Large intestine (tissue), 3 donors: ENCODE measurements around the gene TMEM156. TPM values are rescaled to one million over a fixed set of nuclear protein-coding genes. Genes with fewer than 3 reads are reported as not detected.
"Not testable (repeated sequence)": the region's sequence is repeated elsewhere in the genome, so short reads cannot be mapped to it uniquely, and the experiment has no call there.

Experiments
- DNase-seq, 2 donors: peaks; one replicate each; pipeline versions ENCODE4 v3.0.0 to v3.0.0-alpha.2; 2013
- H3K27ac ChIP-seq: one replicate; pipeline ENCODE4 v1.5.1; 2013; ENCODE audit warnings: low read length
- H3K27me3 ChIP-seq: 2 replicates; pipeline ENCODE4 v1.6.1; 2013; ENCODE audit warnings: low read length; ENCODE audit not compliant: control insufficient read depth, insufficient read depth
- H3K36me3 ChIP-seq: 2 replicates; pipeline ENCODE4 v1.6.1; 2013; ENCODE audit warnings: low read length; ENCODE audit not compliant: control insufficient read depth, insufficient read depth
- H3K4me1 ChIP-seq: one replicate; pipeline ENCODE4 v1.6.1; 2013; ENCODE audit warnings: low read length; ENCODE audit not compliant: control insufficient read depth, insufficient read depth
- H3K4me3 ChIP-seq: one replicate; pipeline ENCODE4 v1.5.1; 2013; ENCODE audit warnings: low read length
- H3K9me3 ChIP-seq: one replicate; pipeline ENCODE4 v1.6.1; 2013; ENCODE audit warnings: mild to moderate bottlenecking, low read depth, low read length, moderate library complexity; ENCODE audit not compliant: control insufficient read depth
- WGBS: methylation state at CpG from one replicate; pipeline ENCODE4 v1.1.5; 2013; ENCODE audit warnings: low lambda C conversion rate; ENCODE audit not compliant: insufficient coverage; 5-methylcytosine and 5-hydroxymethylcytosine counted together
- polyA plus RNA-seq: library from polyadenylated mRNA; unstranded; fragments of 120-200 nt; gene quantifications from one replicate; pipeline ENCODE4 v1.2.1, GENCODE V29; 2013

Gene TMEM156
- polyA plus RNA-seq, 1 donor, result 1.7 TPM

DNA sequence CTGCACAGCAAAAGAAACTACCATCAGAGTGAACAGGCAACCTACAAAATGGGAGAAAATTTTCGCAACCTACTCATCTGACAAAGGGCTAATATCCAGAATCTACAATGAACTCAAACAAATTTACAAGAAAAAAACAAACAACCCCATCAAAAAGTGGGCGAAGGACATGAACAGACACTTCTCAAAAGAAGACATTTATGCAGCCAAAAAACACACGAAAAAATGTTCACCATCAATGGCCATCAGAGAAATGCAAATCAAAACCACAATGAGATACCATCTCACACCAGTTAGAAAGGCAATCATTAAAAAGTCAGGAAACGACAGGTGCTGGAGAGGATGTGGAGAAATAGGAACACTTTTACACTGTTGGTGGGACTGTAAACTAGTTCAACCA, 30.2 kb downstream of the TMEM156 start:
- H3K4me3 ChIP-seq, H3K36me3 ChIP-seq, H3K27me3 ChIP-seq, H3K9me3 ChIP-seq, H3K27ac ChIP-seq, DNase-seq, H3K4me1 ChIP-seq: not testable (repeated sequence)
- no CpG with 5 or more reads among the region's 4 CpGs for WGBS

DNA sequence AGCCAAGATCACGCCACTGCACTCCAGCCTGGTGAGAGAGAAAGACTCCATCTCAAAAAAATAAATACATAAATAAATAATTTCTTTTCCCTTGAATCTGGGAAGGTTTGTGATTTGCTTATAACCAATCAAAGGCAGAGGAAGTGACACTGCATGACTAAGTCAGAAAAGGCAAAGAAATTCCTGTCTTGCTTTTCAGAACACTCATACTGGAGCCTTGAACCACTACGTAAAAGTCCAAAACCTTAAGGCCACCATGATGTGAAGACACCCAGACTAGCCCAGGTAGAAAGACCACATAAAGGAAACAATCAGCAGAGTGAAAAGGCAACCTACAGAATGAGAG, 36.6 kb downstream of the TMEM156 start:
- H3K4me1 ChIP-seq, result no peaks in the 10 kb centered on the region
- no peaks in the 10 kb centered on the region for H3K36me3 ChIP-seq
- 100% methylated on average over 2 of the region's 2 CpGs for WGBS
- no peaks in the 10 kb centered on the region for H3K9me3 ChIP-seq
- H3K27ac ChIP-seq, result no peak overlapping the region
- no peak overlapping the region for H3K4me3 ChIP-seq
- no peaks in the 10 kb centered on the region for H3K27me3 ChIP-seq
- no peak for DNase-seq

DNA sequence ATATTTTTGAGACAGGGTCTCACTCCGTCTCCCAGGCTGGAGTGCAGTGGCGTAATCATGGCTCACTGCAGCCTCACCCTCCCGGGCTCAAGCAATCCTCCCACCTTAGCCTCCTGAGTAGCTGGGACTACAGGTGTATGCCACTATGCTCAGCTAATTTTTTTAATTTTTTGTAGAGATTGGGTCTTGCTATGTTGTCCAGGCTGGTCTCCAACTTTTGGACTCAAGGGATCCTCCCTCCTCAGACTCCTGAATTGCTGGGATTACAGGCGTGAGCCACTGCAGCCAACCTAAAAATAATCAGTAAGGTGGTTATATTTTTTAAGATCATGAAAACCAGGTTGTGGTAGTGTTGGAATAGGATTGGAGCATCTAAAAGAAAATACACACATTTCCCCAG, 38.1 kb downstream of the TMEM156 start:
- no peak overlapping the region for H3K27ac ChIP-seq
- no peak overlapping the region for H3K4me3 ChIP-seq
- no peaks in the 10 kb centered on the region for H3K4me1 ChIP-seq
- H3K9me3 ChIP-seq, result no peaks in the 10 kb centered on the region
- H3K36me3 ChIP-seq, result no peaks in the 10 kb centered on the region
- DNase-seq, result no peak
- H3K27me3 ChIP-seq, result no peaks in the 10 kb centered on the region
- WGBS, result no CpG with 5 or more reads among the region's 4 CpGs

DNA sequence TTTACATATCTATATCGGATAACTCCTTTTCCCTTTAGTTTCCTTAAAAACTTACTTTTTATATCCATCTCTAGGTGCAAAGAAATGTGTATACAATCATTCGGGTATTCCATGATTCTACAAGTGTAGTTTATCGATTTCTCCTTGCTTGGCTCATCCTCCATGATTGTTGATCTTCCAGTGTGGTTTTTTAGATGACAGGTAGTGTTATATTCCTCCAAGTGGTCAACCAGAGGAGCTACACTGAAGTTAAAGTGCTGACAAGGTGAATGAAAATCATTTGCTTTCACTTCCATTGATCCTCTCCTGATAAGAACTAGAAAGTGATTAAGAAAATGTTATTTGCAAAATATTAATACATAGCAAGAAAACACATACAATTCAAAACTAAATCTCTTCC, 38.5 kb downstream of the TMEM156 start:
- Histone ChIP-seq H3K4me3 (no peak overlapping the region), H3K27ac (no peak overlapping the region), H3K27me3 (no peaks in the 10 kb centered on the region), H3K36me3 (no peaks in the 10 kb centered on the region), H3K4me1 (no peaks in the 10 kb centered on the region), H3K9me3 (no peaks in the 10 kb centered on the region)
- no peak for DNase-seq
- 100% methylated on average over 2 of the region's 3 CpGs for WGBS

DNA sequence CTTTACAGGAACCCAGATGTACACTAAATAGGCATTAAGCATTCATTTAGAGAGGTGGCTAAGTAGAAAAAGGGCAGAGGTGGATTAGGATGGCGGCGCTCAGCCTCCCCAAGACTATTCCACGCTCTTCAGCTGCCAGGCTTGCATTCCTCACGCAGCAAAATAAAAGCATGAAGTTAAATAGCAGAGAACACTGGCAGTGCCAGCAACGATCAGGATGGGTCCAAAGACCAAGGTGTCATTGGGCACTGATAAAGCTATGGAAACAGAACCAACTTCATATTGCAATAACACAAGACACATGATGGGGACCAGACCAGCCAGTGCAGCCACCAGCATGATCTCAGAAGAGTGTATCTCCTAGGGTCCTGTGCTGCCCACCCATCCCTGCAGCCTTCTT, 42.0 kb downstream of the TMEM156 start:
- Histone ChIP-seq H3K9me3 (no peaks in the 10 kb centered on the region), H3K4me3 (no peak overlapping the region), H3K27ac (no peak overlapping the region), H3K36me3 (no peaks in the 10 kb centered on the region), H3K27me3 (peaks cover 2% of the 10 kb centered on the region), H3K4me1 (no peaks in the 10 kb centered on the region)
- WGBS, result no CpG with 5 or more reads among the region's 5 CpGs
- DNase-seq, result no peak

DNA sequence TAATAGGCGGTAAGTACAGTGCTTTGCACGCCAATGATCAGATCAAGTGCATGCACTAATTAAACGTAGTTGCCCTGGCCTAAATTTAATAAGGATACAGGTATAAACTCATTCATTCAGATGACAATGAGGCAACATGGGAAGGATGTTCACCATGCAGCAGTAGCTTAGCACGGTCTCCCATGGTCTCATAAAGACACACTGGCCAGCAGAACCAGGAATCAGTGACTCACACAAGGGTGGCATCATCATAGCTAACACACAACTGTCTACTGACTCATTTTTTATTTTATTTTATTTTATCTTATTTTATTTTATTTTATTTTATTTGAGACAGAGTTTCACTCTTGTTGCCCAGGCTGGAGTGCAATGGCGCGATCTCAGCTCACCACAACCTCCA, 42.7 kb downstream of the TMEM156 start:
- Histone ChIP-seq H3K27me3 (peaks cover 2% of the 10 kb centered on the region), H3K9me3 (no peaks in the 10 kb centered on the region), H3K36me3 (no peaks in the 10 kb centered on the region), H3K27ac (no peak overlapping the region), H3K4me3 (no peak overlapping the region), H3K4me1 (no peaks in the 10 kb centered on the region)
- DNase-seq, result no peak
- 96% methylated on average over 4 of the region's 6 CpGs for WGBS

DNA sequence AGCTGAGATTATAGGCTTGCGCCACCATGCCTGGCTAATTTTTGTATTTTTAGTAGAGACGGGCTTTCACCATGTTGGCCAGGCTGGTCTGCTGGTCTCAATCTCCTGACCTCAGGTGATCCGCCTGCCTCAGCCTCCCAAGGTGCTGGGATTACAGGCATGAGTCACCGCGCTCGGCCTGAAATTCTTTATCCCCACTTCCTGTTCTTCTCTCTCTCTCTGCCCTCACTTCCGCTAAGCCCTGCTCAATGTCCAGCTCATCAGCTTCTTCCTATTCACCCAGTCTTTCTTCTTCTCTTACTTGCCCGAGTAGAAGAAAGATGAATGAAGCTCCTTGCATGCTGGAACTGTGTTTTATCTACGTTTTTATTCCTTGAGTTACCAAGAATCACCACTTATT, 43.9 kb downstream of the TMEM156 start:
- not testable (repeated sequence) for H3K9me3 ChIP-seq, H3K27me3 ChIP-seq, H3K36me3 ChIP-seq, H3K27ac ChIP-seq, H3K4me1 ChIP-seq, DNase-seq, H3K4me3 ChIP-seq
- 86% methylated on average over 1 of the region's 9 CpGs for WGBS

DNA sequence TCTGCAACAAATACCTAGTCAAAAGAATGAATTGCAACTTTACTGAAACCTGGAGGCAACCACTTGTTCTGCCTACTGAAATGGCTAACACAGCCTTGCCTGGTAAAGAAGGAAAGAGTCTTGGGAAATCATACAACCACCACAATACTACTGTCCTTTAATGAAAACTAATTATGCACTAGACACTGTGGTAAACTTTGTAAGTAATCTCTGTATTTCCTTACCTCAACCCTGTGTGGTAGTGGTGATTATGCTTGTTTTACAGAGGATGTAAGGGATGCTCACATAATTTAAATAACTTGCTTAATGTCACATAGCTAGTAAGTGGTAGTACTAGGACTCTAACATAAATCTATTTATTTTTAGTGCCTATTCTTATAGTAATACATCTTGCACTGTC, 44.7 kb downstream of the TMEM156 start:
- no peak for DNase-seq
- Histone ChIP-seq H3K4me1 (no peaks in the 10 kb centered on the region), H3K27me3 (peaks cover 2% of the 10 kb centered on the region), H3K9me3 (no peaks in the 10 kb centered on the region), H3K4me3 (no peak overlapping the region), H3K36me3 (no peaks in the 10 kb centered on the region), H3K27ac (no peak overlapping the region)

DNA sequence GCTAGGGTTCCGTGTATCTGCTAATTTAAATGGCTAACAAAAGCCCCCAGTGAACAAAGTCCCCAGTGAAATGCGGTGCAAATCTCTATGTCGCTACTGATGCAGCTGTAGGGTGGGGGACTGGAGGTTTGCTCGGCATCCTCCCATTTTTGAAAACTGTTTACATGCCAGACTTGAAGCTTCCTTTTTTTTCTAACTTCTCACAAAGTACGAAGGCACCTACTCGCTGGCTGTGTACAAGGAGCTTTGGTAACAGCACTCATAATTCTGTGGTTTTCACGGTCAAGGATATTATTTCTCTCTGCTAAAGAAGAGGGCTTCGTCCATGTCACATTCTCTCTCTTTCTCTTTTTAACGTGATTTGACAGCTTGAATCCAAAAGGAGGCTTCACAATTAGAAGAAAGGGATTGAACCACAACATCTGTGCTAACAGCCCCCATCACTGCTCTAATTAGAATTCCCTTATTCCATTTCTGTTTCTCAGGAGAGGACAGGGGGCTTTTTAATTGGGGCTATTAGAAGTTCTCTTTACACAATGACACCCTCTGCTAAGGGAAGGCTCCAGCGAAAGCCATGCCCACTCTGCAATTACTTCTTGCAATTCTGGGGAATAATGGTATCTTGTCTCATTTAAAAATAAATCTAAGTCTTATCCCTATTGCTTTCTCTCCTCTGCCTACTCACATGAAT, 46.7 kb downstream of the TMEM156 start:
- WGBS, result 94% methylated on average over 3 of the region's 10 CpGs
- no peak for DNase-seq
- Histone ChIP-seq H3K9me3 (no peaks in the 10 kb centered on the region), H3K27ac (no peak overlapping the region), H3K36me3 (no peaks in the 10 kb centered on the region), H3K4me3 (no peak overlapping the region), H3K4me1 (no peaks in the 10 kb centered on the region), H3K27me3 (peaks cover 2% of the 10 kb centered on the region)

DNA sequence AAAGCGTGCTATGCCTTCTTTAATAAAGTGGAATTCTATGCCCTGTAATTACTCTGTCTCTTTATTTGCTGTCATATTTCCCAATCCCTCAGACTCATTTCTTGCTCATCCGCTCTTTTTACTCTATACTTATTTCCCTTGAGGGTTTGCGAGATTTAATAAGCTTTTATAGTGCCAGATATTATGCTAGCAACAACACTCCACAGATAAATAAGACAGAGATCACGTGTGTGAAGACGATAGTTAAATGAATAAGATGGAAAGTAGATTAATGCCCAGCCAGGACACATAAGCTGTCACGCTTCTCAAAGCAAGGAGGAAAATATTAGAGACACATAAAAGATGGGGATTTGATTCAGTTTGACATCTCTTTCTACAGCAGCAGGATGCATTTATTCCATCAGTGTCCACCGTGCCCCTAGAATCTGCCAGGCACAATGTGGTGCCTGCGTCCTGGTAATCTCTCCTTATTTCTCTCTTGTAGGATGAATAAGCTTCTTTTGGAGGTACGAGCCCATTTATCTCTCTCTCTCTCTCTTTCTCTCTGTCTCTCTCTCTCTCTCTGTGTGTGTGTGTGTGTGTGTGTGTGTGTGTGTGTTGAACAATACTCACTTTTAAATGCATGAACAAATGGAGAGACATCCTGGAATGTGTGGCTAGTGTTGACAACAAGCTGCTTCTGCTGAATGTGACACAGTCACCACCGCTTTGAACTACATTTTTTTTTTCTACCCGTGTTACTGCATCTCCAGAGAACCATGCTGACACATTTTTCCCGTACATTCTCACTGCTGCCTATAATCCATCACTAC, 48.2 kb downstream of the TMEM156 start:
- 81% methylated on average over 5 of the region's 12 CpGs for WGBS
- H3K36me3 ChIP-seq, result no peaks in the 10 kb centered on the region
- H3K27me3 ChIP-seq, result peaks cover 2% of the 10 kb centered on the region
- no peak for DNase-seq
- no peak overlapping the region for H3K27ac ChIP-seq
- H3K4me1 ChIP-seq, result no peaks in the 10 kb centered on the region
- no peak overlapping the region for H3K4me3 ChIP-seq
- no peaks in the 10 kb centered on the region for H3K9me3 ChIP-seq

DNA sequence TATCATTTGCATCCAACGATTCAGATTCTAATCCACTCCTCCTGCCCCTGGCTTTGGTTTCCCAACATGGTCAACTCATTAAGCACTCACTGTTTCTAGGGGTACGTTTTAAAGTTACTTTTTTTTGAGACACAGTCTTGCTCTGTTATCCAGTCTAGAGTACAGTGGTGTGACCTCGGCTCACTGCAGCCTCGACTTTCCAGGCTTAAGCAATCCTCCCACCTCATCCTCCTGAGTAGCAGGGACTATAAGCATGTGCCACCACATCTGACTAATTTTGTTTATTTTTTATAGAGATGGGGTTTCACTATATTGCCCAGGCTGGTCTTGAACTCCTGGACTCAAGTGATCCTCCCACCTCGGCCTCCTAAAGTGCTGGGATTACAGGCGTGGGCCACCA, 48.9 kb downstream of the TMEM156 start:
- 100% methylated on average over 2 of the region's 6 CpGs for WGBS
- no peaks in the 10 kb centered on the region for H3K4me1 ChIP-seq
- H3K9me3 ChIP-seq, result no peaks in the 10 kb centered on the region
- no peak for DNase-seq
- peaks cover 2% of the 10 kb centered on the region for H3K27me3 ChIP-seq
- H3K27ac ChIP-seq, result no peak overlapping the region
- H3K36me3 ChIP-seq, result no peaks in the 10 kb centered on the region
- no peak overlapping the region for H3K4me3 ChIP-seq
